ENCODE results near the gene LHPP.

The LHPP gene

DNA sequence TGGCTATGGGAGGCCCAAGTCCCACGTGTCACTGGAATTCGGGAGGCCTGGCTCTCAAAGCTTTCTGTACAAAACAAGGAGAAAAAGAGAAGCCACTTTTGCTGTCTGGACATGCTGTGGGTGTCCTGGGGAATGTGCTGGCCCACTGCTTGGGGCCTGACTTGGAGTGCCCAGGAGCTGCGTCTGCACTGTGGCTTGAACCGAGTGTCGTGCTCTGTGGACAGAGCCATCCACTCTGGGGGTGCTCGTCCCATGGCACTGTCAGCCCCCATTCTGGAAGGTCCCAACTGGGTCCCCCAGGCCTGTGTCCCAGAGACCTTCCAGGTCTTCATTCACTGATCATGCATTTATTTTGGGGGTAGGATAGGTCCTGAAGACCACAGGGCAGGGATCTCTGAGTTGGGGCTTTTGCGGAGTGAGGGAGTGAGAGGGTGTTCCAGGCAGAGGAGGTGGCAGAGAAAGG is 138.0 kb downstream of the LHPP start:
- Histone ChIP-seq H3K4me3 (ENCODE audit: low read length) (no peak overlapping the region), H3K9me3 (ENCODE audit: insufficient read depth, low read depth, low read length) (no peaks in the 10 kb centered on the region), H3K9ac (ENCODE audit: low read depth, low read length) (no peak overlapping the region), H3K36me3 (ENCODE audit: insufficient read depth, low read depth, low read length) (no peaks in the 10 kb centered on the region), H3K27ac (ENCODE audit: low read length) (no peak overlapping the region), H3K27me3 (ENCODE audit: insufficient read depth, low read length) (no peaks in the 10 kb centered on the region), H3K4me1 (ENCODE audit: insufficient read depth, low read length) (no peaks in the 10 kb centered on the region)

DNA sequence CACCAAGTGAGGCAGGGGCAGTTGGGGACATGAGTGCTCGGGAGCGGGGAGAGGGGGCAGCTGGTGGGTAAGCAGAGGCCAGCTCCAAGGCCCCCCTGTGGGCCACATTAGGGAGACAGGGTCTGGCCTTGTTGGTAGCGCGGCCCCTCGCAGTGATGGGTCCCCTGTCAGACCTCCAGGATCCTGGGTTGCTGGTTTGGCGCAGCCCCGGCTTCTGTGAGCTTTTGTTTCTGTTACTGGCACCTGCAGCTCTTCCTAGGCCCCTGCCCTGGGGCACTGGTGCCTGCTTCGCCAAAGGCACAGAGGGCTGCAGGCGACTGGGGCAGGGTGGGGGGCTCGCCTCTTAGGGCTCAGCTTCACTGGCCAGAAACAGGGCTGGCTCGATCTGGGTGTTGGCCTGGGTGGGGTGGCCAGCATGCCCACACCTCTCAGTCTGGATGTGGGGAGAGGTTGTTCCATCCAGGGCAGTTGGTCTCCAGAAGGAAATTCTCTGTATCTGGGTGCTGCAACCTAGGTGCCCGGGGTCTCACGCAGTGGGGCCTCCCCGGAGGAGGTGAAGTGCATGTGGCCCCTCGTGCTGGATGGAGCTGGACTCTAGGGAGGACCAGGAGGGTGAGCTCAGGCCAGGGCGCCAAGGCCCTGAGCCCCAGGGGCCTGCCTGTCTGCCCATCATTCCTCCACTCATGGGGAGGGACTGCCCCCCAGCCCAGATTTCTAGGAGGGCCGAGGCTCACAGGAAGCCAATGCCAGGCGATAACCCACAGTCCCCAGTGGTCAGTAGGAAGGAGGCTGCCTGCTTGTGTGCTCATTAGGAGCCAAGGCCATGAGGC is 138.6 kb downstream of the LHPP start:
- no peaks in the 10 kb centered on the region for H3K9me3 ChIP-seq (ENCODE audit: insufficient read depth, low read depth, low read length)
- no peak overlapping the region for H3K27ac ChIP-seq (ENCODE audit: low read length)
- H3K4me3 ChIP-seq (ENCODE audit: low read length) = no peak overlapping the region
- no peaks in the 10 kb centered on the region for H3K4me1 ChIP-seq (ENCODE audit: insufficient read depth, low read length)
- no peaks in the 10 kb centered on the region for H3K36me3 ChIP-seq (ENCODE audit: insufficient read depth, low read depth, low read length)
- H3K9ac ChIP-seq (ENCODE audit: low read depth, low read length) = no peak overlapping the region
- H3K27me3 ChIP-seq (ENCODE audit: insufficient read depth, low read length) = no peaks in the 10 kb centered on the region

- Histone ChIP-seq H3K9ac (ENCODE audit: low read depth, low read length) (no peak overlapping the region), H3K4me3 (ENCODE audit: low read length) (no peak overlapping the region), H3K36me3 (ENCODE audit: insufficient read depth, low read depth, low read length) (no peaks in the 10 kb centered on the region), H3K4me1 (ENCODE audit: insufficient read depth, low read length) (no peaks in the 10 kb centered on the region), H3K27me3 (ENCODE audit: insufficient read depth, low read length) (no peaks in the 10 kb centered on the region), H3K9me3 (ENCODE audit: insufficient read depth, low read depth, low read length) (no peaks in the 10 kb centered on the region), H3K27ac (ENCODE audit: low read length) (no peak overlapping the region)
Observed at GRCh38 chr10:124601016-124601415, 139.4 kb downstream of the LHPP start.

DNA sequence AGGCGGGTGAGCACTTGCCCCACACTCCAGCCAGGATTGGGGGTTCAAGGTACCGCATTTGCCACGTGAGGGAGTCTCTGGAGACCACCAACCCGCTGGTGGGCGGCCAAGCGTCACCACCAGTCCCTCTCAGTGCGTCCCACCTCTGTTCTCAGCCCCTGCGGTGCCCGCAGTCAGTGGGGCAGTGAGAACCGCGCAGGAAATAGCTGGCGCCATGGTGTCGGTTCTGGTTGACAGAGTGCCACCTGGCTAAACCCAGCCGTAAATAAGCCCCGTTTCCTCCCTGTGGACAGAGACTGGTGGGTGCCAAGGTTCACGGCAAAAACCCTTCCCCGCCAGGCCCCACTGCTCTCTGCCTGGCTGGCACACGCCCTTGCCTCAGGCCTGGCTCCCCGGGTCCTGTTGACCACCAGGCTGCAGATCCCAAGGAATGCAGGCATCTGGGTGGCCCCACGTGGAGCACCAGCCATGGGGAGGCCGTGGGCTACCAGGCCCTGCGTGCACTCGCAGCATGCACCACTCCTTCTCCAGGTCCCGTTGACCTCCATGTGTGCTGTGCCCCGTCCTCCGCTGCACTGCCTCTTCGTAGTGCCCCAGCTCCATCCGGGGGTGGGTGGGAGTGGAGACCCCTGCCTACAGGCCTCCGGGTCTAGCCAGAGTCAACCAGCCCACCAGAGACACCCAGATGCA is 140.0 kb downstream of the LHPP start:
- Histone ChIP-seq H3K27ac (ENCODE audit: low read length) (no peak overlapping the region), H3K36me3 (ENCODE audit: insufficient read depth, low read depth, low read length) (no peaks in the 10 kb centered on the region), H3K27me3 (ENCODE audit: insufficient read depth, low read length) (no peaks in the 10 kb centered on the region), H3K9me3 (ENCODE audit: insufficient read depth, low read depth, low read length) (no peaks in the 10 kb centered on the region), H3K4me1 (ENCODE audit: insufficient read depth, low read length) (no peaks in the 10 kb centered on the region), H3K9ac (ENCODE audit: low read depth, low read length) (no peak overlapping the region), H3K4me3 (ENCODE audit: low read length) (no peak overlapping the region)

DNA sequence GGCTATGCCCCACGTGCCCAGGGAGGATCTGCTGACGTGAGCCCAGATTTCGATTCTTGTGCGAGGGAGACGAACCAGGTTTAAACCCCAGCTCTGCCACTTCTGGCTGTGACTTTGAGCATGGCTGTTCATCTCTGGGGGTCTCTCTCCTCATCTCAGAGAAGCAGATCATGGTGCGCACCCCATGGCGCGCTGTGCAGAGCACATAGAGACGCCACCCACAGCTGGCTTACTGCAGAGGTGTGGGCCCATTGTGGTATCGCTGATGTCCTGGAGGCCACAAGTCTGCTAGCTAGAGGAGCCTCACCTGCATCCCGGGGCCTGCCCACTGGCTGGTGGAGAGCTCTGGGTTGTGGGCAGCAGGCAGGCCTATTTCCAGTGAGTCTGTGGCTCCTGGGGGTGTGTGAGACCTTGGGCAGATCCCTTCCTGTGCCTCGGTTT is 140.5 kb downstream of the LHPP start:
- no peaks in the 10 kb centered on the region for H3K36me3 ChIP-seq (ENCODE audit: insufficient read depth, low read depth, low read length)
- H3K27me3 ChIP-seq (ENCODE audit: insufficient read depth, low read length) = no peaks in the 10 kb centered on the region
- H3K4me3 ChIP-seq (ENCODE audit: low read length) = no peak overlapping the region
- H3K9ac ChIP-seq (ENCODE audit: low read depth, low read length) = no peak overlapping the region
- no peak overlapping the region for H3K27ac ChIP-seq (ENCODE audit: low read length)
- no peaks in the 10 kb centered on the region for H3K9me3 ChIP-seq (ENCODE audit: insufficient read depth, low read depth, low read length)
- H3K4me1 ChIP-seq (ENCODE audit: insufficient read depth, low read length) = no peaks in the 10 kb centered on the region

- no peak overlapping the region for H3K9ac ChIP-seq (ENCODE audit: low read depth, low read length)
- H3K9me3 ChIP-seq (ENCODE audit: insufficient read depth, low read depth, low read length) = no peaks in the 10 kb centered on the region
- no peaks in the 10 kb centered on the region for H3K36me3 ChIP-seq (ENCODE audit: insufficient read depth, low read depth, low read length)
- H3K4me3 ChIP-seq (ENCODE audit: low read length) = no peak overlapping the region
- no peak overlapping the region for H3K27ac ChIP-seq (ENCODE audit: low read length)
- no peaks in the 10 kb centered on the region for H3K27me3 ChIP-seq (ENCODE audit: insufficient read depth, low read length)
- H3K4me1 ChIP-seq (ENCODE audit: insufficient read depth, low read length) = no peaks in the 10 kb centered on the region
Observed at GRCh38 chr10:124602646-124603365, 141.2 kb downstream of the LHPP start.

GRCh38 chr10:124603376-124604213 is 142.0 kb downstream of the LHPP start:
- H3K9me3 ChIP-seq (ENCODE audit: insufficient read depth, low read depth, low read length) = no peaks in the 10 kb centered on the region
- H3K4me3 ChIP-seq (ENCODE audit: low read length) = no peak overlapping the region
- no peaks in the 10 kb centered on the region for H3K4me1 ChIP-seq (ENCODE audit: insufficient read depth, low read length)
- no peak overlapping the region for H3K27ac ChIP-seq (ENCODE audit: low read length)
- no peaks in the 10 kb centered on the region for H3K36me3 ChIP-seq (ENCODE audit: insufficient read depth, low read depth, low read length)
- H3K27me3 ChIP-seq (ENCODE audit: insufficient read depth, low read length) = no peaks in the 10 kb centered on the region
- no peak overlapping the region for H3K9ac ChIP-seq (ENCODE audit: low read depth, low read length)

- Histone ChIP-seq H3K4me1 (ENCODE audit: insufficient read depth, low read length) (no peaks in the 10 kb centered on the region), H3K9me3 (ENCODE audit: insufficient read depth, low read depth, low read length) (no peaks in the 10 kb centered on the region), H3K27me3 (ENCODE audit: insufficient read depth, low read length) (no peaks in the 10 kb centered on the region), H3K36me3 (ENCODE audit: insufficient read depth, low read depth, low read length) (no peaks in the 10 kb centered on the region), H3K9ac (ENCODE audit: low read depth, low read length) (no peak overlapping the region), H3K27ac (ENCODE audit: low read length) (no peak overlapping the region), H3K4me3 (ENCODE audit: low read length) (no peak overlapping the region)
Observed at GRCh38 chr10:124604214-124605000, 142.8 kb downstream of the LHPP start.

DNA sequence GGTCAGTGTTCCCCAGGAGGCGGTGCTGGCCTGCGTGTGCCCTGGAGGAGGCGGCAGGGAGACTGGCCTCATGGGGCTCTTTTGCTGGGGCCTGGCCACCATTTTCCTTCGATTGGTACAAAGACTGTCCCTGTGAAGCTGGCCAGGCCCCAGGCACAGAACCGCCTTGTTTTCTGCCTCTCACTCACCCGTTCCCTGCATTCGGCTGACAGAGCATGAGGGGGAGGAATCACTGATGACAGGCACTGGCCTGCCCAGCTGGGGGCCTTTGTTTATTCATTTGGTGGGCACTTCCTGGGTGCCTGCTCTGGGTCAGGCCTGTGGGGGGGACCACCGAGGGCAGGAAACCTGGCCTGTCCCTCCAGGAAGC is 143.4 kb downstream of the LHPP start:
- Histone ChIP-seq H3K4me1 (ENCODE audit: insufficient read depth, low read length) (no peaks in the 10 kb centered on the region), H3K4me3 (ENCODE audit: low read length) (no peak overlapping the region), H3K9ac (ENCODE audit: low read depth, low read length) (no peak overlapping the region)

GRCh38 chr10:124605481-124605855 is 143.8 kb downstream of the LHPP start:
- Histone ChIP-seq H3K27me3 (ENCODE audit: insufficient read depth, low read length) (no peaks in the 10 kb centered on the region), H3K9ac (ENCODE audit: low read depth, low read length) (no peak overlapping the region), H3K36me3 (ENCODE audit: insufficient read depth, low read depth, low read length) (no peaks in the 10 kb centered on the region), H3K4me3 (ENCODE audit: low read length) (no peak overlapping the region), H3K9me3 (ENCODE audit: insufficient read depth, low read depth, low read length) (no peaks in the 10 kb centered on the region), H3K27ac (ENCODE audit: low read length) (no peak overlapping the region), H3K4me1 (ENCODE audit: insufficient read depth, low read length) (no peaks in the 10 kb centered on the region)

More for the DNA sequence above, 143.4 kb downstream of the LHPP start:
- Histone ChIP-seq H3K27ac (ENCODE audit: low read length) (no peak overlapping the region), H3K27me3 (ENCODE audit: insufficient read depth, low read length) (no peaks in the 10 kb centered on the region), H3K9me3 (ENCODE audit: insufficient read depth, low read depth, low read length) (no peaks in the 10 kb centered on the region), H3K36me3 (ENCODE audit: insufficient read depth, low read depth, low read length) (no peaks in the 10 kb centered on the region)

Data from iPS-20b (cell line).